ENCODE measurements around the gene HAPLN1. TPM values are rescaled to one million over a fixed set of nuclear protein-coding genes. Genes with fewer than 3 reads are reported as not detected.

Gene HAPLN1
- polyA plus RNA-seq, 1 experiment, result not detected

DNA sequence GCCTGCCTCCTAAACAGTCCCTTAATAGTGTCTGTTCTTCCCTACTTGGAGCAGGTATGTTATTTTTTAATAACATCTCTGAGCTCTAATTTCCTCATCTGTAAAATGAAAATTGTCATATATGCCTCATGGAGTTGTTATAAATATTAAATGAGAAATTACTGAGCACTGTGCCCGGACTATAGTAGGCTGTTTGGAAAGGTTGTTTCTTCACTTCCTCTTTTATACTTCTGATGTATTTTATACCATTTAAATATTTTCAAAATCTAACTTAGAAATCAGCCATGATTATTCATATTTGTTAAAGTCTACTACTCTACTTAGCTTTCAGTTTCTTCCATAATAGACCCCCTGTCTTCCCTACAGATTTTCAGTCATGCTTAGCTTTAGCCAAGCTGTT lies 30.5 kb upstream of the HAPLN1 start:
- CTCF ChIA-PET, result no interaction called here
- Histone ChIP-seq H3K9me3 (ENCODE audit: control insufficient read depth, insufficient read depth, low read length) (peaks cover 6% of the 10 kb centered on the region; the same call in 1 of the 2 replicates), H3K27ac (ENCODE audit: low read depth, low read length) (no peak overlapping the region), H3K4me3 (ENCODE audit: low read depth, low read length) (no peak overlapping the region), H3K27me3 (ENCODE audit: control insufficient read depth, insufficient read depth, low read length) (no peaks in the 10 kb centered on the region)
- POLR2A ChIA-PET, result no interaction called here
- TF ChIP-seq, protein P1, sequence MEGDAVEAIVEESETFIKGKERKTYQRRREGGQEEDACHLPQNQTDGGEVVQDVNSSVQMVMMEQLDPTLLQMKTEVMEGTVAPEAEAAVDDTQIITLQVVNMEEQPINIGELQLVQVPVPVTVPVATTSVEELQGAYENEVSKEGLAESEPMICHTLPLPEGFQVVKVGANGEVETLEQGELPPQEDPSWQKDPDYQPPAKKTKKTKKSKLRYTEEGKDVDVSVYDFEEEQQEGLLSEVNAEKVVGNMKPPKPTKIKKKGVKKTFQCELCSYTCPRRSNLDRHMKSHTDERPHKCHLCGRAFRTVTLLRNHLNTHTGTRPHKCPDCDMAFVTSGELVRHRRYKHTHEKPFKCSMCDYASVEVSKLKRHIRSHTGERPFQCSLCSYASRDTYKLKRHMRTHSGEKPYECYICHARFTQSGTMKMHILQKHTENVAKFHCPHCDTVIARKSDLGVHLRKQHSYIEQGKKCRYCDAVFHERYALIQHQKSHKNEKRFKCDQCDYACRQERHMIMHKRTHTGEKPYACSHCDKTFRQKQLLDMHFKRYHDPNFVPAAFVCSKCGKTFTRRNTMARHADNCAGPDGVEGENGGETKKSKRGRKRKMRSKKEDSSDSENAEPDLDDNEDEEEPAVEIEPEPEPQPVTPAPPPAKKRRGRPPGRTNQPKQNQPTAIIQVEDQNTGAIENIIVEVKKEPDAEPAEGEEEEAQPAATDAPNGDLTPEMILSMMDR (IDR thresholded peaks at IDR 0.05; ENCODE audit: low read depth, low read length), result no peak
- DNase-seq (ENCODE audit: low read depth, low spot score), result no peak

- ChIA-PET CTCF (interaction anchor here (0.6 kb wide), 1 partner anchor 22 kb away, joined by 6 read pairs; no protein-coding TSS in a partner anchor), POLR2A (no interaction called here)
- no peak overlapping the region for H3K4me3 ChIP-seq (ENCODE audit: low read depth, low read length)
- peaks cover 6% of the 10 kb centered on the region; the same call in 1 of the 2 replicates for H3K9me3 ChIP-seq (ENCODE audit: control insufficient read depth, insufficient read depth, low read length)
- H3K27me3 ChIP-seq (ENCODE audit: control insufficient read depth, insufficient read depth, low read length), result no peaks in the 10 kb centered on the region
- TF ChIP-seq, protein P1 (IDR thresholded peaks at IDR 0.05; ENCODE audit: low read depth, low read length), result no peak
- no peak overlapping the region for H3K27ac ChIP-seq (ENCODE audit: low read depth, low read length)
- DNase-seq (ENCODE audit: low read depth, low spot score), result no peak
Observed at GRCh38 chr5:83750749-83751148, 30.1 kb upstream of the HAPLN1 start.

- CTCF ChIA-PET, result interaction anchor here (0.6 kb wide), 1 partner anchor 10 kb away, joined by 5 read pairs; no protein-coding TSS in a partner anchor
- Histone ChIP-seq H3K4me3 (ENCODE audit: low read depth, low read length) (no peak overlapping the region), H3K9me3 (ENCODE audit: control insufficient read depth, insufficient read depth, low read length) (peaks cover 6% of the 10 kb centered on the region; the same call in 1 of the 2 replicates), H3K27ac (ENCODE audit: low read depth, low read length) (no peak overlapping the region), H3K27me3 (ENCODE audit: control insufficient read depth, insufficient read depth, low read length) (no peaks in the 10 kb centered on the region)
- no peak for DNase-seq (ENCODE audit: low read depth, low spot score)
- POLR2A ChIA-PET, result no interaction called here
- TF ChIP-seq, protein P1 (IDR thresholded peaks at IDR 0.05; ENCODE audit: low read depth, low read length), result no peak
Observed at GRCh38 chr5:83745816-83746215, 25.2 kb upstream of the HAPLN1 start.

- no peak for DNase-seq (ENCODE audit: low read depth, low spot score)
- H3K27me3 ChIP-seq (ENCODE audit: control insufficient read depth, insufficient read depth, low read length), result no peaks in the 10 kb centered on the region
- TF ChIP-seq, protein P1 (IDR thresholded peaks at IDR 0.05; ENCODE audit: low read depth, low read length), result no peak
- ChIA-PET CTCF (no interaction called here), POLR2A (no interaction called here)
- no peak overlapping the region for H3K4me3 ChIP-seq (ENCODE audit: low read depth, low read length)
- H3K27ac ChIP-seq (ENCODE audit: low read depth, low read length), result no peak overlapping the region
- peaks cover 6% of the 10 kb centered on the region; the same call in 1 of the 2 replicates for H3K9me3 ChIP-seq (ENCODE audit: control insufficient read depth, insufficient read depth, low read length)
Observed at GRCh38 chr5:83744821-83745220, 24.2 kb upstream of the HAPLN1 start.

DNA sequence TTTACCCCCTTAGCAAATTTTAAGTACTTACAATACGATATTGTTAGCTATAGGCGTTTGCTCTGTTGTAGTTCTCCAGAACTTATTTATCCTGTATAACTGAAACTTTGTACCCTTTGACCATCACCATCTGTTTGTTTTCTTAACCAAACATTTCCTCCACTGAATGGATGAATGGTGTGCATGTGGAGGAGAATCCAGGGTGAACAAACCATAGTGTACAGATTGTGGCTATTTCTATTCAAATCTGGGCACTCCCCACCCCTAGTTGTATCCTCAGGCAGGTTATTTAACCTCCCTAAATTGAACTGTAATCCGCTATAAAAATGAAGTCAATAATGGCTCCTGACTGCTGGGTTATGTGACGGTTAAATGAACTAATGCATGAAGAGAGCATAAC lies 21.4 kb upstream of the HAPLN1 start:
- POLR2A ChIA-PET, result no interaction called here
- CTCF ChIA-PET, result no interaction called here
- H3K4me3 ChIP-seq (ENCODE audit: low read depth, low read length), result no peak overlapping the region

More for the DNA sequence above, 21.4 kb upstream of the HAPLN1 start:
- TF ChIP-seq, protein P1 (IDR thresholded peaks at IDR 0.05; ENCODE audit: low read depth, low read length), result no peak
- Histone ChIP-seq H3K27me3 (ENCODE audit: control insufficient read depth, insufficient read depth, low read length) (no peaks in the 10 kb centered on the region), H3K9me3 (ENCODE audit: control insufficient read depth, insufficient read depth, low read length) (peaks cover 6% of the 10 kb centered on the region; the same call in 1 of the 2 replicates), H3K27ac (ENCODE audit: low read depth, low read length) (no peak overlapping the region)
- DNase-seq (ENCODE audit: low read depth, low spot score), result no peak
